Esophagus muscularis mucosa (tissue), 4 donors: ENCODE measurements around the gene EIF2B4.

Experiments used
- CTCF ChIP-seq, 3 experiments: fragments of 200-600 bp in 2 of 3; fragments of 450-650 bp in 1 of 3; sonication (generic) in 2 of 3; IDR thresholded peaks; one replicate each; pipeline ENCODE4 v1.5.1; 2017 to 2019; ENCODE audit warnings: antibody characterized with exemption in 3 of 3, mild to moderate bottlenecking in 2 of 3, moderate library complexity in 1 of 3
- EP300 ChIP-seq: sonication (generic); formaldehyde crosslinking; IDR thresholded peaks from one replicate; pipeline ENCODE4 v1.6.1; 2017; ENCODE audit warnings: antibody characterized with exemption
- POLR2A ChIP-seq: fragments of 450-650 bp; IDR thresholded peaks from one replicate; pipeline ENCODE4 v1.6.1; 2017; ENCODE audit warnings: antibody characterized with exemption, moderate library complexity, mild to moderate bottlenecking, low read depth

GRCh38 chr2:27315122-27315521 is 55.0 kb downstream of the EIF2B4 start:
- no peak for TF ChIP-seq CTCF (IDR thresholded peaks at IDR 0.05)
- TF ChIP-seq EP300, result no peak
- TF ChIP-seq POLR2A, result no peak
